ENCODE results near the gene KCNG2.

Gene KCNG2

DNA sequence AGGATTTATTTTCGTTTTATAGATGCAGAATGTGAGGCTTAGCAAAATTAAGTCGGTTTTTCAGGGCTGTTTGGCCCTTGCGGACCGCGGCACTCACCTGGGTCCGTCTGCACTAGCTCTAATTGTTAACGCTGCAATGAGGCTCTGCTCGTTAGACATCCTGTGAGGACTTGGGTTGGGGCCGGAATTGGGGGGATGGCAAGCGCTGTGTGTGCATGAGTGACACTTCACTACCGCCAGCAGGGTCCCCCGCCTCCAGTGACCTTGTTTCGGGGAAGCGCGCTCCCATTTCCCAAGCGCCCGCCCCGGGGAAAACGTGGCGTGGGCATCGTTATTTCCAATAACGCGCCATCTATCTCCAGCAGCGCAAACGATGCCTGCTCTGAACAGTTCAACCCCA, 54.2 kb downstream of the KCNG2 start:
- TF ChIP-seq, protein P1, sequence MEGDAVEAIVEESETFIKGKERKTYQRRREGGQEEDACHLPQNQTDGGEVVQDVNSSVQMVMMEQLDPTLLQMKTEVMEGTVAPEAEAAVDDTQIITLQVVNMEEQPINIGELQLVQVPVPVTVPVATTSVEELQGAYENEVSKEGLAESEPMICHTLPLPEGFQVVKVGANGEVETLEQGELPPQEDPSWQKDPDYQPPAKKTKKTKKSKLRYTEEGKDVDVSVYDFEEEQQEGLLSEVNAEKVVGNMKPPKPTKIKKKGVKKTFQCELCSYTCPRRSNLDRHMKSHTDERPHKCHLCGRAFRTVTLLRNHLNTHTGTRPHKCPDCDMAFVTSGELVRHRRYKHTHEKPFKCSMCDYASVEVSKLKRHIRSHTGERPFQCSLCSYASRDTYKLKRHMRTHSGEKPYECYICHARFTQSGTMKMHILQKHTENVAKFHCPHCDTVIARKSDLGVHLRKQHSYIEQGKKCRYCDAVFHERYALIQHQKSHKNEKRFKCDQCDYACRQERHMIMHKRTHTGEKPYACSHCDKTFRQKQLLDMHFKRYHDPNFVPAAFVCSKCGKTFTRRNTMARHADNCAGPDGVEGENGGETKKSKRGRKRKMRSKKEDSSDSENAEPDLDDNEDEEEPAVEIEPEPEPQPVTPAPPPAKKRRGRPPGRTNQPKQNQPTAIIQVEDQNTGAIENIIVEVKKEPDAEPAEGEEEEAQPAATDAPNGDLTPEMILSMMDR (IDR thresholded peaks at IDR 0.05; ENCODE audit: low read depth, low read length, missing control alignments) = no peak
- no peak for DNase-seq (ENCODE audit: extremely low read depth, low read depth)

DNA sequence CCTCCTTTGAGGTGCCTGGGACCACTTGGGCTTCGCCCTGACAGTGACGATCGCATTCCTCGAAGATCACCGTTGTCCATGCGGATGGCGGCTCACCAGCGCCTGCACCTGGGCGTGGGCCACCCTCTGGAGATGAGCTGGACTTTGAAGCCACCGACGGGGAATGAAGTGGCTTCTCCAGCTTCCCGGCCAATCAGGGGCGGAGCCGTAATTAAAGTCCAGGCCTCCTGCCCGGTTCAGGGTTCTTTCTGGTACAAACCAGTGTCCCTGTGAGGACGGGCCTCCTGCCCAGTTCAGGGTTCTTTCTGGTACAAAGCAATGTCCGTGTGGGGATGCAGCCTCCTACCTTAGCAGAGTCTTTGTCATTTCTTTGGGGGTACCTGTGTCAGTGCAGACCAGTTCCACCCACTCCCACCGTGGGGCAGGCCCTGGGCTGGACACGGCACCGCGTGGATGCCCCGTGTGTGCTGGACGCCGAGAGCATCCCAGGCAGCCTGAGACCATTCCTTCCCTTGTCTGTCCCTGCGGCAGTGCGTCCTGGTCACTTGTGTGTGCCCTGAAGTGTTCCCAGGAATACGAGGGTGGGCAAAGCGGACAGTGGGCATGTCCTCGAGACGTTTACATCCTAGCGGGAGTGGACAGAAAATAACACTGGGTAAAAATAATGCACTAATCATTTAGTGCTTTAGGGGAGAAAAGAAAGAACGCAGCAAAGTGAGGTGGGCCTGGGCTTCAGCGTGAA, 55.0 kb downstream of the KCNG2 start:
- DNase-seq (ENCODE audit: extremely low read depth, low read depth) = no peak
- no peak overlapping the region for H3K4me3 ChIP-seq (replicated peaks; ENCODE audit: low read depth, low read length)
- TF ChIP-seq, protein P1 (IDR thresholded peaks at IDR 0.05; ENCODE audit: low read depth, low read length, missing control alignments) = no peak

More for the DNA sequence above, 54.2 kb downstream of the KCNG2 start:
- H3K4me3 ChIP-seq (replicated peaks; ENCODE audit: low read depth, low read length) = no peak overlapping the region

DNA sequence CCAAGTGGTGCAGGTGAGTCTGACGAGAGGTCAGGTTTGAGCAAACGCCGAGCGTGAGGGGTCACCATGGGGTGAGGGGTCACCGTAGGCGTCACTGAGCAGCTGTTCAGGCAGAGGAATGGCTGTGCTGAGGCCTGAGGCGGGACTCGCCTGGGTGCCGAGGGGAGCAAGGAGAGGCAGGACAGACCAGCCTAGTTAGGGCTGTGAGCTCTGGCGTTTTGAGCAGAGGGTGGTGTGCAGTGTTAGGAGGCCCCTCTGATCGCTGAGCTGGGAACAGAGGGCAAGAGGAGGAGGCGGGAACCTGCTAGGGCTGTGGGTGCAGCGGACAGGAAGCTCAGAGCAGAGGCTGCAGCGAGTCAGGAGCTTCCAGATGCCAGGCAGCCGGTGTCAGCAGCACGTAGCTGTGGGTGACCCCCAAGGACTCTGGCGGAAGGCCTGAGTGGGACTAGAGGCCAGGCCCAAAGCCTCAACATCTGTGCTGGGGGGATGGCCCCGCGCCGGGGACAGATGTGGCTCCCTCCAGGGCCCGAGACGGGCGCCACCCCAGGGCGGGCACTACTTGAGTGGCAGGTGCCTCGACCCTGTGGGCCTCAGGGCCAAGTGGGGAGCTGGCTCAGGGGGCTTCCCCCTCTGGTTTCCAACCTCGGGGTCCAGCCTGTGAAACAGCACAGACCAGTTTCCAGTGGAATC, 55.7 kb downstream of the KCNG2 start:
- TF ChIP-seq, protein P1 (IDR thresholded peaks at IDR 0.05; ENCODE audit: low read depth, low read length, missing control alignments) = no peak
- DNase-seq (ENCODE audit: extremely low read depth, low read depth) = no peak
- no peak overlapping the region for H3K4me3 ChIP-seq (replicated peaks; ENCODE audit: low read depth, low read length)

GRCh38 chr18:79853993-79854364, 56.2 kb downstream of the KCNG2 start:
- H3K4me3 ChIP-seq (replicated peaks; ENCODE audit: low read depth, low read length) = no peak overlapping the region
- TF ChIP-seq, protein P1 (IDR thresholded peaks at IDR 0.05; ENCODE audit: low read depth, low read length, missing control alignments) = no peak
- no peak for DNase-seq (ENCODE audit: extremely low read depth, low read depth)

DNA sequence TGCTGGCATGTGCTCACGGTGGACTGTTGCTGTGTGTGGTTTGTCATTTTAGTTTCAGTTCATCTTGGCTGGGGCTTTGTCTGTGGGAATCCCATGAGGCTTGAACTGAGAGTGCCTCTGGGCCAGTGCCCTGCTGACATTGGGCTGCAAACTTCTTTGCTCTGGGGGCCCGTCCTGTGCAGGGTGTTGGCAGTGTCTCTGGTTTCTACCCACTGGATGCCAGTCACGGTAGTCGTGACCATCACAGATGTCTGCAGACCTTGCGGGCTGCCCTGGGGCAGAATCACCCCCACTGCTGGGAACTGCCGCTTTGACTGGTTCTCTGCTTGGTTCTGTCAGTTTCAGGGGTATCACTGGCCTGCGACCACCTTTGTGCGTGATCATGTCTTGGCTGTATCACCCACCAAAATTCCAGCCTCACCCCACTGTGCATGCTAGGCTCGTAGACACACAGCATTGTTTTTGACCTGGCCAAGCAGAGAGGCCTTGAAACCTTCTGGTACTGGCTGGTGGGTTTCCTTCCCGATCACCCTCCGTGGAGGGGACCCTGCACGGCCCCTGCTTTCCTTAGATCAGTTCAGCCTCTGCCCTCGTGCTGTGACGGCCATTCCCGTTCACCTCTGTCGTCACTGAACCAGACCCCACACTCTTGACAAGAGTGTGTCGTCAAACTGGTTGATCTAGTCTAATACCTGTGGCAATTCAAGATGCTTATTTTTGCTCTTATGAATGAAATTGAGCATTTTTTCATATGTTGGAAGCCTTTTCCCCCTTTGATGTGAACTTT, 57.6 kb downstream of the KCNG2 start:
- no peak for DNase-seq (ENCODE audit: extremely low read depth, low read depth)
- TF ChIP-seq, protein P1 (IDR thresholded peaks at IDR 0.05; ENCODE audit: low read depth, low read length, missing control alignments) = no peak
- H3K4me3 ChIP-seq (replicated peaks; ENCODE audit: low read depth, low read length) = no peak overlapping the region

- DNase-seq (ENCODE audit: extremely low read depth, low read depth) = peak; percentile 10
- H3K4me3 ChIP-seq (replicated peaks; ENCODE audit: low read depth, low read length) = no peak overlapping the region
- TF ChIP-seq, protein P1 (IDR thresholded peaks at IDR 0.05; ENCODE audit: low read depth, low read length, missing control alignments) = no peak
These were observed 58.6 kb downstream of the KCNG2 start for GRCh38 chr18:79856119-79857007.

Data from HFF-Myc (cell line).